Mesodermal cell (in vitro differentiated cells): ENCODE results near the gene KIF5C.

ENCODE experiments used
- H3K27ac ChIP-seq: 2 replicates; pipeline ENCODE4 v1.7.0; 2013; ENCODE audit warnings: mild to moderate bottlenecking, low read depth, low read length, moderate library complexity; ENCODE audit not compliant: severe bottlenecking
- H3K36me3 ChIP-seq: 2 replicates; pipeline ENCODE4 v1.7.1; 2013; ENCODE audit warnings: mild to moderate bottlenecking, low read length, moderate library complexity; ENCODE audit not compliant: control insufficient read depth, insufficient read depth
- H3K4me1 ChIP-seq: one replicate; pipeline ENCODE4 v1.7.1; 2013; ENCODE audit warnings: mild to moderate bottlenecking, low read length; ENCODE audit not compliant: insufficient read depth, control insufficient read depth, poor library complexity, severe bottlenecking
- H3K4me3 ChIP-seq: 2 replicates; pipeline ENCODE4 v1.7.0; 2013; ENCODE audit warnings: low read length, control low read depth, mild to moderate bottlenecking; ENCODE audit not compliant: insufficient read depth, poor library complexity, severe bottlenecking; ENCODE audit errors: extremely low read depth
- H3K9me3 ChIP-seq: 2 replicates; pipeline ENCODE4 v1.7.1; 2013; ENCODE audit warnings: mild to moderate bottlenecking, low read length, moderate library complexity; ENCODE audit not compliant: control insufficient read depth
- WGBS, 2 experiments: methylation state at CpG; one replicate each; pipeline ENCODE4 v1.1.5; 2013; ENCODE audit warnings: missing lambda C conversion rate in 2 of 2; ENCODE audit not compliant: insufficient coverage in 2 of 2; 5-methylcytosine and 5-hydroxymethylcytosine counted together

The KIF5C gene

DNA sequence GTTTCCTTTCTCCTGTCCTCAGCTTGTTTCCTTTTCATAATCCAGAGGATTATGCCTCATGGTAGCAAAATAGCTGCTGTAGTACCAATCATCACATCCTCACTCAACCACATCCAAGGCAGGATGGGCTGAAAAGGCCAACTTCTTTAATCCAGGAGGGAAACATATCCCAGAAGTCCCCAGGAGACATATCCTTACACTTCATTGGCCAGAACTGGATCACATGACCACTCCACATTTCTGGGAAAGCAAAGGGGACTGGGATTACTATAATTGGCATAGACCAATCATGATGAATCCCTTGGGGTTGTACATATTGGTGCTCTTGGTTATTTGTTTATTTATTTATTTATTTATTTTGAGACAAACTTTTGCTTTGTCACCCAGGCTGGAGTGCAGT, 109.4 kb downstream of the KIF5C start:
- H3K27ac ChIP-seq: no peak overlapping the region
- no peaks in the 10 kb centered on the region for H3K9me3 ChIP-seq
- no peak overlapping the region for H3K4me3 ChIP-seq
- peaks cover 34% of the 10 kb centered on the region for H3K36me3 ChIP-seq
- H3K4me1 ChIP-seq: peaks cover 6% of the 10 kb centered on the region

DNA sequence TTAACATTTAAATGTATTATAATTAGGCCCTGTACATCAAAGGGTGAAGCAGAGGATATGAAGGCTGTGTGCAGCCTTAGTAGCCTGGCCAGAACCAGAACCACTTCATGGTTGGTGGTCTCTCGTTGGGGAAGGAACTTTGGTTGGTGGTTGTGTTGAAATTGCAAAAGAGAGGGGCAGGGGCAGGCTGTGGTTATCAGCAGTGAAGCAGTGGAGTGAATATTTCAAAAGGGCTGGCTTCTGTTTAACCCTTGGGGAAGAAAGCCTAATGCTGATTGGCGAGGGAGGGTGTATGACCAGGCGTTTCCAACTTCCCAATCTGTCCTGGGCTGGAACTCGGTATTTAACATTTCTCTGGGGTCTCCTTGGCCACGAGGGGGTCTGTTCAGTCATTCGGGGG, 112.3 kb downstream of the KIF5C start:
- WGBS, 2 experiments: 83 to 88% methylated on average over 1 to 4 of the region's 6 CpGs

GRCh38 chr2:148988337-148988736, 113.3 kb downstream of the KIF5C start:
- WGBS, 2 experiments: no CpG with 5 or more reads among the region's 1 CpG
- H3K27ac ChIP-seq: no peak overlapping the region
- H3K4me1 ChIP-seq: no peaks in the 10 kb centered on the region
- no peaks in the 10 kb centered on the region for H3K9me3 ChIP-seq
- peaks cover 27% of the 10 kb centered on the region for H3K36me3 ChIP-seq
- no peak overlapping the region for H3K4me3 ChIP-seq

More for the DNA sequence above, 112.3 kb downstream of the KIF5C start:
- H3K27ac ChIP-seq: no peak overlapping the region
- H3K9me3 ChIP-seq: no peaks in the 10 kb centered on the region
- no peak overlapping the region for H3K4me3 ChIP-seq
- H3K4me1 ChIP-seq: peaks cover 3% of the 10 kb centered on the region
- H3K36me3 ChIP-seq: peaks cover 31% of the 10 kb centered on the region

DNA sequence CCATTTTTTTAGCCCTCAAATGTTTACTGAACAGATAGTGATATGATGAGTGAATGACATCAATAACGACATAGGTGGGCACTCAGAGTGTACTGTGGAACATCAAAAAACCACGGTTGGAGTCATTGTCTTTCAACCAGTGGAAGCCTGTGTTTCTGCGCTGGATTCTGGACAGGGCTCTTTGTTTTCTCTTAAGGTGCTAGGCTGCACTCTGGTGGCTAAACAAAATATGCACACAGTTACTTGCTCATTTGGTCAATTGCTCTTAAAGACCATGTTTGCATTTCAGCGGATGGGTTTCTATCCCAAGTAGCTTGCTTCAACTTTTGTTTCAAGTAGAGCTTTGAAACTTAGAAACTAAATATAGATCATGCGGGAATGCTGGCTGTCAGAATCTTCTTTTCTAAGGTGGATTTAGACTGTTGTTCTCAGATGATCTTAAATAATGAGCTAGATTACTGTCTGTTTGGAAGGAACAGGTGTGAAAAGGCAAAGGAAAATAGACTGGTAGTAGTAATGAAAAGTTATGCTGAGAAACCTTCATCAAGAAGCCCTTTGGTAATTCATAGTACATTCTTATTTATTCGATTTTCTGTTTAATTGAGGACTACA, 115.0 kb downstream of the KIF5C start:
- WGBS, 2 experiments: 72 to 82% methylated on average over 4 to 5 of the region's 6 CpGs
- Histone ChIP-seq H3K9me3 (no peaks in the 10 kb centered on the region), H3K4me1 (peaks cover 3% of the 10 kb centered on the region), H3K36me3 (peaks cover 18% of the 10 kb centered on the region), H3K27ac (no peak overlapping the region), H3K4me3 (no peak overlapping the region)

DNA sequence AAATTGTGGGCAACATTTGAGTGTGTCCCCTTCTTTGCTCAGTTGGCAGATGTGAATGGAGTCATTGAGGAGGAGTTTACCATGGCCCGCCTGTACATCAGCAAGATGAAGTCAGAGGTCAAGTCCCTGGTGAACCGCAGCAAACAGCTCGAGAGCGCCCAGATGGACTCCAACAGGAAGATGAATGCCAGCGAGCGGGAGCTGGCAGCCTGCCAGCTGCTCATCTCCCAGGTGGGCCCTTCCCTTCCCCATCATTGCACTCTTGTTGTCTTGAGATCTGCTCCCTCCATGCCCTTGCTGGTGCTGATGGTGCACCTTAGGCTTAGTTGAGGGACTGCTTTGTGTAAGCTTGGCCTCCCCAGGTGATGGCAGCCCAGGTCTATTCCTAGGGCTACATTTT, 115.9 kb downstream of the KIF5C start:
- Histone ChIP-seq H3K27ac (no peak overlapping the region), H3K9me3 (no peaks in the 10 kb centered on the region), H3K36me3 (peaks cover 21% of the 10 kb centered on the region), H3K4me3 (no peak overlapping the region), H3K4me1 (peaks cover 3% of the 10 kb centered on the region)
- 90 to 98% methylated on average over 4 to 6 of the region's 6 CpGs for WGBS, 2 experiments

- Histone ChIP-seq H3K4me1 (peaks cover 3% of the 10 kb centered on the region), H3K4me3 (no peak overlapping the region), H3K27ac (no peak overlapping the region), H3K9me3 (no peaks in the 10 kb centered on the region), H3K36me3 (peaks cover 28% of the 10 kb centered on the region)
Measured at GRCh38 chr2:148992448-148992847, 117.4 kb downstream of the KIF5C start.

GRCh38 chr2:148993351-148993750, 118.3 kb downstream of the KIF5C start:
- H3K27ac ChIP-seq: no peak overlapping the region
- H3K36me3 ChIP-seq: peaks cover 28% of the 10 kb centered on the region
- H3K9me3 ChIP-seq: no peaks in the 10 kb centered on the region
- H3K4me3 ChIP-seq: no peak overlapping the region
- peaks cover 3% of the 10 kb centered on the region for H3K4me1 ChIP-seq
- 100% methylated on average over 1 of the region's 3 CpGs for WGBS, 2 experiments

DNA sequence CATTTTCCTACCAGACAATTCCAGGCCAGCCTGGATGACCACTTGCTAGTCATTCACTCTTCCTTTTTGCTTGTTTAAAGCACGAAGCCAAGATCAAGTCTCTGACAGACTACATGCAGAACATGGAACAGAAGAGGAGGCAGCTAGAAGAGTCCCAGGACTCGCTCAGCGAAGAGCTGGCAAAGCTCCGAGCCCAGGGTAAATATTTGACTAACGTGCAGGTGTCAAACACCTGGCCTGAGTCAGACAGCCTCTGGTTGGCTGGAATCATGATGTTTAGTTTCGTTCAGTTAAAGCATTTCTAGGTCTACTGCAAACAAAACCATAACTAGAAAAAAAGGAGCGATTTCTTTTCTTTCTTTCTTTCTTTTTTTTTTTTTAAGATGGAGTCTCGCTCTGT, 119.3 kb downstream of the KIF5C start:
- Histone ChIP-seq H3K9me3 (no peaks in the 10 kb centered on the region), H3K36me3 (peaks cover 28% of the 10 kb centered on the region), H3K4me1 (peaks cover 3% of the 10 kb centered on the region), H3K4me3 (no peak overlapping the region), H3K27ac (no peak overlapping the region)
- 94 to 97% methylated on average over 6 of the region's 8 CpGs for WGBS, 2 experiments

DNA sequence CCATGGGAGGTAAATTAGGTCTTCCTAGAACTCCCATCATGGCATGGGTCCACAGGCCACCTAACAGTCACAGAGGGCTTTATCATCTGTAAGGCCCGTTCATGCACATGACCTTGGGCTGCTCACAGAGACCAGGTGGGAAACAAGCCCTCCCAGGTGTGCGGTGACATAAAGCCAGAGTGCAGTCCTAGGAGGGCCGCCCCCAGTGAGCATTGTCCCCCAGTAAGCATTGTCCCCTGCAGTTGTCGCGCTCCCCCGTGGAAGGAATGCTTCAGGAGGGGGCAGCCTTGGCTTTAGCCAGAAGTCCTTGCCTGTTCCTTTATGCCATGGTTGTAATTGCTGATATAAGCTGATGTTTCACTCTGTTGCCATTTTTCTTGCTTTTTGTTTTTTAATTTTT, 121.8 kb downstream of the KIF5C start:
- H3K9me3 ChIP-seq: no peaks in the 10 kb centered on the region
- peaks cover 27% of the 10 kb centered on the region for H3K36me3 ChIP-seq
- no peak overlapping the region for H3K4me3 ChIP-seq
- no peak overlapping the region for H3K27ac ChIP-seq
- WGBS, 2 experiments: 87 to 94% methylated on average over 5 to 6 of the region's 6 CpGs
- peaks cover 3% of the 10 kb centered on the region for H3K4me1 ChIP-seq

DNA sequence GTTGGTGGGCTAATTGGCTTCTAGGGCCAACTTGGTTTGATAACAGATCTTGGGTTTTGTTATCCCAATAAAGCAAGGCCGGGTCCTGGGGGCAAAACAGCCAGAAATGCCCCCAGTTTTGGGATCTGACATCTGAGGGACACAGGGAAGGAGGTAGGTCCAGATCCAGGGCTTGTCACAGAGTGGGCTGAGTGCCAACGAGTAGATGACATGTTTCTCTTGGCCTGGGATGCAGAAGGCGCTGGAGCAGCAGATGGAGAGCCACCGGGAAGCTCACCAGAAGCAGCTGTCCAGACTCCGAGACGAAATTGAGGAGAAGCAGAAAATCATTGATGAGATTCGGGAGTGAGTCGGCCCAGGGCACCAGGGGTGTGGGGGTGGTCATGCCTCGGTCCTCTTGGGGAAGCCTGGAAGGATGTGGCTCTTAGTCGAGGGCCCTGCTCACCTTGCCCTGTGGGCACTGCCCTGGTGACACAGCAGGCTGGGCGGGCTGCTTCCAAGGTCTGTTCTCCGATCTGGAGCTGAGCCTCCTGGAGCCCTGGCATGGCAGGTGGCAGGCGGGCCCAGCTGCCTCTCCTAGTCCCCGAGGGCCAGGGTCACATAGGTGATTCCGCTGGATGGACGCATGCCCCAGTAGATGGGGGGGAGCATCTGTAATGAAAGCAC, 123.3 kb downstream of the KIF5C start:
- peaks cover 40% of the 10 kb centered on the region for H3K36me3 ChIP-seq

GRCh38 chr2:148998831-148999200, 123.8 kb downstream of the KIF5C start:
- WGBS, 2 experiments: 83 to 94% methylated on average over 2 to 3 of the region's 4 CpGs
- H3K4me3 ChIP-seq: no peak overlapping the region
- no peak overlapping the region for H3K27ac ChIP-seq
- peaks cover 42% of the 10 kb centered on the region for H3K36me3 ChIP-seq
- H3K9me3 ChIP-seq: no peaks in the 10 kb centered on the region
- H3K4me1 ChIP-seq: no peaks in the 10 kb centered on the region

More for the DNA sequence above, 123.3 kb downstream of the KIF5C start:
- Histone ChIP-seq H3K4me1 (peaks cover 3% of the 10 kb centered on the region), H3K27ac (no peak overlapping the region), H3K4me3 (no peak overlapping the region), H3K9me3 (no peaks in the 10 kb centered on the region)
- 84 to 94% methylated on average over 9 to 12 of the region's 16 CpGs for WGBS, 2 experiments
